HL-60 (cell line): ENCODE data around the gene CPNE4.

ENCODE experiments used
- DNase-seq, 2 experiments: peaks; one replicate each; pipeline ENCODE4 v3.0.0-alpha.2; 2010 to 2020; ENCODE audit warnings: low read depth in 1 of 2, low spot score in 1 of 2
- H3K27ac ChIP-seq: fragments of 250-450 bp; sonication (Bioruptor Pico); replicated peaks from 2 replicates; pipeline ENCODE4 v1.5.1; 2020; ENCODE audit warnings: mild to moderate bottlenecking, moderate library complexity
- H3K27me3 ChIP-seq: fragments of 250-450 bp; sonication (Bioruptor Pico); 2 replicates; pipeline ENCODE4 v1.5.1; 2021; ENCODE audit warnings: mild to moderate bottlenecking, moderate library complexity; ENCODE audit not compliant: insufficient read depth, poor library complexity, severe bottlenecking
- H3K4me3 ChIP-seq: replicated peaks from 2 replicates; pipeline ENCODE4 v1.5.1; 2011; ENCODE audit warnings: mild to moderate bottlenecking, control low read depth, low read length; ENCODE audit not compliant: insufficient read depth
- CTCF ChIP-seq: IDR thresholded peaks from one replicate; pipeline ENCODE4 v1.5.1; 2011; ENCODE audit warnings: low read length, control low read depth, inconsistent platforms; ENCODE audit not compliant: insufficient read depth
- GABPA ChIP-seq: IDR thresholded peaks from 2 replicates; pipeline ENCODE4 v1.6.1; 2012; ENCODE audit warnings: low read depth
- POLR2AphosphoS5 ChIP-seq: IDR thresholded peaks from 2 replicates; pipeline ENCODE4 v1.6.1; 2012; ENCODE audit warnings: low read depth
- REST ChIP-seq: IDR thresholded peaks from 2 replicates; pipeline ENCODE4 v1.6.1; 2012; ENCODE audit warnings: low read depth; ENCODE audit not compliant: insufficient replicate concordance
- SPI1 ChIP-seq: IDR thresholded peaks from 2 replicates; pipeline ENCODE4 v1.6.1; 2012; ENCODE audit warnings: low read depth, mild to moderate bottlenecking, borderline replicate concordance

Gene CPNE4

GRCh38 chr3:131630807-131631206 is 404.0 kb downstream of the CPNE4 start:
- DNase-seq = no peak
- TF ChIP-seq POLR2AphosphoS5 = no peak
- TF ChIP-seq GABPA = no peak
- TF ChIP-seq REST = no peak
- no peak for TF ChIP-seq SPI1
- no peak for TF ChIP-seq CTCF
- Histone ChIP-seq H3K27me3 (no peaks in the 10 kb centered on the region), H3K4me3 (no peak overlapping the region), H3K27ac (peak overlapping the region; percentile 39)

DNA sequence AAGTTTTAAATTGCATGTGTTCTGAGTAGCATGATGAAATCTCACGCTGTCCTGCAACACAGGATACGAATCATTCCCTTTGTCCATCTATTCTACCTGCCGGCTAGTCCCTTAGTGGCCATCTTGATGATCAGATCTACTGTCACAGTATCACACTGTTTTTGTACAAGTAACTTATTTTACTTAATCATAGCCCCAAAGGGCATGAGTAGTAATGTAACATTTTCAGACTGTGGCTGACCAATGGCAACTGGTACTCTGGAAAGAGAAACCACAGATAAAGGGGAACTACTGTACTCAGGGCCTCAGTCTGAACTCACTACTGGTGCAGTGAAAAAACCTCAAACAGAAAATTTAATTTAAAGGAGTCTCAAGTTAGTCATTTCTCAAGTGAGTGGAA is 404.7 kb downstream of the CPNE4 start:
- Histone ChIP-seq H3K4me3 (no peak overlapping the region), H3K27ac (peak overlapping the region; percentile 39), H3K27me3 (no peaks in the 10 kb centered on the region)
- TF ChIP-seq CTCF (no peak), SPI1 (peak; percentile 54; the same call in 1 of the 2 replicates)
- DNase-seq = peak in 1 of 2 experiments; percentile 73

DNA sequence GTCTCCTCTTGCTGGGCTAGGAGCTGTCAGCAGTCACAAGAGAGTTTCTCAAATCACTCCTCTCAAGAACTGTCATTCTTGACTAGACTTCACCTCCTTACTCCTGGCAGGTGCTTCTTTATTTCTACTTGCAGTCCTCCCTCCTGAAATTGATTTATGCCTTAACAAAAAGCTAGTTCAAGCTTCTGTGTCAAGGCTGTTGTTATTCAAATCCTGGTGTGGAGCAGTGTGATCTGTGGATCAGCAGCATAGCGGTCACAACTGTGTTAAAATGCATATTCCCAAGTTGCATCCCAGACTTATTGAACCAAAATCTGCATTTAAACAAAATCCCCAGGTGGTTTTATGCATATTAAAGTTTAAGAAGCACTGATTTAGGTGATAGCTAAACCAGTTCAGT is 411.4 kb downstream of the CPNE4 start:
- no peak overlapping the region for H3K27ac ChIP-seq
- peaks cover 3% of the 10 kb centered on the region for H3K27me3 ChIP-seq
- DNase-seq = no peak
- H3K4me3 ChIP-seq = no peak overlapping the region
- TF ChIP-seq SPI1 = no peak
- no peak for TF ChIP-seq GABPA
- TF ChIP-seq REST = no peak
- no peak for TF ChIP-seq POLR2AphosphoS5
- no peak for TF ChIP-seq CTCF

- no peak overlapping the region for H3K27ac ChIP-seq
- no peak overlapping the region for H3K4me3 ChIP-seq
- DNase-seq = no peak
- peaks cover 3% of the 10 kb centered on the region for H3K27me3 ChIP-seq
- TF ChIP-seq REST = no peak
Measured at GRCh38 chr3:131622726-131623125, 412.1 kb downstream of the CPNE4 start.
